K562 (cell line): Measurements from ENCODE around the gene HSF2BP. TPM values are rescaled to one million over a fixed set of nuclear protein-coding genes. Genes with fewer than 3 reads are reported as not detected.
A peak's percentile ranks its signal among the peaks of the same experiment; 100 is the strongest.

Experiments used
- C11orf30 ChIP-seq: fragments of 450-650 bp; IDR thresholded peaks from 2 replicates; pipeline ENCODE4 v1.6.1; 2016; ENCODE audit warnings: low read depth, mild to moderate bottlenecking
- CBFB ChIP-seq: sonication (generic); formaldehyde crosslinking; IDR thresholded peaks from 2 replicates; pipeline ENCODE4 v1.4.0; 2020; ENCODE audit warnings: mild to moderate bottlenecking, missing genetic modification reagents
- CBX2 ChIP-seq: fragments of 200-600 bp; sonication (generic); IDR thresholded peaks from one replicate; pipeline ENCODE4 v1.6.1; 2012; ENCODE audit warnings: mild to moderate bottlenecking, low read length, inconsistent platforms; ENCODE audit not compliant: insufficient read depth, poor library complexity, severe bottlenecking
- COPS2 ChIP-seq: fragments of 450-650 bp; conservative IDR thresholded peaks from 2 replicates; pipeline ENCODE4 v1.6.1; 2016; ENCODE audit warnings: mild to moderate bottlenecking, moderate library complexity
- DACH1 ChIP-seq: fragments of 450-650 bp; IDR thresholded peaks from 2 replicates; pipeline ENCODE4 v1.6.1; 2018; ENCODE audit not compliant: partially characterized antibody
- EP300 ChIP-seq: IDR thresholded peaks from 2 replicates; pipeline ENCODE4 v1.6.1; 2012; ENCODE audit warnings: low read length, improper control_type of control experiment
- GTF2A2 ChIP-seq: IDR thresholded peaks from 2 replicates; pipeline ENCODE4 v1.6.1; 2016; ENCODE audit warnings: mild to moderate bottlenecking, missing genetic modification characterization, missing compliant biosample characterization
- KDM4B ChIP-seq, 2 experiments: fragments of 450-650 bp in 1 of 2; sonication (generic) in 1 of 2; IDR thresholded peaks; 2 replicates each; pipeline ENCODE4 v1.6.1; 2016 to 2017; ENCODE audit warnings: borderline replicate concordance in 2 of 2, antibody characterized with exemption in 1 of 2, low read depth in 1 of 2, mild to moderate bottlenecking in 1 of 2
- RAD21 ChIP-seq, 2 experiments: fragments of 250-450 bp in 1 of 2; fragments of 450-650 bp in 1 of 2; sonication (Bioruptor Pico) in 1 of 2; formaldehyde crosslinking in 1 of 2; IDR thresholded peaks in 1 of 2; conservative IDR thresholded peaks in 1 of 2; 2 replicates each; pipeline versions ENCODE4 v1.4.0 to v1.8.0; 2020 to 2022; ENCODE audit warnings: mild to moderate bottlenecking in 2 of 2, moderate library complexity in 1 of 2
- RBFOX2 ChIP-seq: fragments of 200-400 bp; formaldehyde crosslinking; IDR thresholded peaks from 2 replicates; pipeline ENCODE4 v1.6.1; 2017; ENCODE audit warnings: low read depth, mild to moderate bottlenecking, low read length, moderate library complexity
- THRAP3 ChIP-seq: fragments of 450-650 bp; IDR thresholded peaks from 2 replicates; pipeline ENCODE4 v1.6.1; 2016; ENCODE audit warnings: mild to moderate bottlenecking, inconsistent platforms, borderline replicate concordance
- ZFP30 ChIP-seq: fragments of 250-450 bp; sonication (Bioruptor Pico); IDR thresholded peaks from 2 replicates; pipeline ENCODE4 v1.8.0; 2022; ENCODE audit warnings: moderate library complexity, mild to moderate bottlenecking, inconsistent platforms, borderline replicate concordance
- ZNF408 ChIP-seq: fragments of 250-450 bp; sonication (Bioruptor Pico); IDR thresholded peaks from 2 replicates; pipeline ENCODE4 v1.4.0; 2020; ENCODE audit warnings: low read depth, mild to moderate bottlenecking, moderate library complexity
- ZNF583 ChIP-seq: fragments of 250-450 bp; sonication (Bioruptor Pico); IDR thresholded peaks from 2 replicates; pipeline ENCODE4 v1.4.0; 2020
- polyA plus RNA-seq, 8 experiments: library from polyadenylated mRNA; depleted of rRNA in 4 of 8; stranded (reverse) in 5 of 8; unstranded in 3 of 8; fragments of >200 nt; fragmentation: Nextera tagmentation in 2 of 8; fragmentation: Illumina TruSeq in 1 of 8; extraction: Ambion mirVana in 2 of 8; extraction: Trizol in 1 of 8; gene quantifications; 2 replicates each; pipeline versions ENCODE4 v1.2.1 to v1.2.3, GENCODE V29; 2011 to 2014; ENCODE audit warnings: inconsistent platforms in 1 of 8, missing spikeins in 1 of 8
- total RNA-seq, 7 experiments: library from RNA; depleted of rRNA in 6 of 7; stranded (reverse); fragments of >200 nt in 6 of 7; fragmentation: Illumina TruSeq in 2 of 7; extraction: Trizol in 2 of 7; gene quantifications; 2 replicates each; pipeline versions ENCODE4 v1.2.1 to v1.2.3, GENCODE V29; 2011 to 2021; ENCODE audit warnings: low replicate concordance in 1 of 7
- TF ChIP-seq, protein P1 (sequence below): fragments of 250-450 bp; sonication (Bioruptor Pico); IDR thresholded peaks from 2 replicates; pipeline ENCODE4 v1.4.0; 2020
- TF ChIP-seq, protein P2 (sequence below): fragments of 450-650 bp; IDR thresholded peaks from 2 replicates; pipeline ENCODE4 v1.6.1; 2016; ENCODE audit warnings: antibody characterized with exemption
- TF ChIP-seq, protein P3 (sequence below), 2 experiments: fragments of 450-650 bp; formaldehyde crosslinking in 1 of 2; IDR thresholded peaks; 2 replicates each; pipeline versions ENCODE4 v1.4.0 to v1.6.1; 2014 to 2020; ENCODE audit warnings: mild to moderate bottlenecking in 2 of 2, borderline replicate concordance in 1 of 2, low read depth in 1 of 2

HSF2BP gene
- total and polyA plus RNA-seq, 9 of the 15 experiments (the other 6 are each of a cell fraction or from before 2014, with no cell fraction given), result 0.04 to 0.57 (median 0.20) TPM; not detected in 2

DNA sequence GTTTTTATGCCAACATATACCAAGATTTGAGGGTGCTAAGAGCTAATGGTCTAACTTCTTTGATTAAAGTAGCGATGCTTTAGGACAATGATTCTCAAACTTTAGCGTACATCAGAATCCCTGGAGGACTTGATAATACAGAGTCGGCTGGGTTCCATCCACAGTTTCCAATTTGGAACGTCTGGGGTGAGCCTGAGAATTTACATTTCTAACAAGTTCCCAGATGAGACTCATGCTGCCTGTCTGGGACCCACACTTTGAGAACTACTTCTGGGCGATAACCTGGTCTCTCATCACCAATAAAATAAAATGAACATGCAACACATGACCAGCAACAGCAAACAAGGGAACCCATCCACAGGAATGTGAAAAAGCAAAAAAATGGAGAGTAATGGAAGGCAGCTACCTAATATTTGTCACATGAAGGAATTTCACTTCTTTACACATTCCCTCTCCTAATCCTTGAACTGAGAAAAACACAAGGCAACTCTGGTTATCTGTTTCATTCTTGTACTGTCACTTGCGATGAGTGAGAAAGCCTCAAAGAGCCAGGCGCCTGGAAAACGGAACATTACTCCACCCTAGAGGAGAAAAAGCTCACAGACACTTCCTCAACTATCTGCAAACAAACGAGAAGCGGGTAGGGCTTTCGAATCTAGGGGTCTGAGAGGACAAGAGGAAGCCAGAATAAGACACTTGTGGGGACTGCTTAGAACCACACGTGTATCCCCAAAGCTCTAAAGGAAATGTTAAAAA lies 14.0 kb downstream of the HSF2BP start (continued):
- no peak for TF ChIP-seq CBFB (CRISPR knock-in tag)
- TF ChIP-seq, protein P1, sequence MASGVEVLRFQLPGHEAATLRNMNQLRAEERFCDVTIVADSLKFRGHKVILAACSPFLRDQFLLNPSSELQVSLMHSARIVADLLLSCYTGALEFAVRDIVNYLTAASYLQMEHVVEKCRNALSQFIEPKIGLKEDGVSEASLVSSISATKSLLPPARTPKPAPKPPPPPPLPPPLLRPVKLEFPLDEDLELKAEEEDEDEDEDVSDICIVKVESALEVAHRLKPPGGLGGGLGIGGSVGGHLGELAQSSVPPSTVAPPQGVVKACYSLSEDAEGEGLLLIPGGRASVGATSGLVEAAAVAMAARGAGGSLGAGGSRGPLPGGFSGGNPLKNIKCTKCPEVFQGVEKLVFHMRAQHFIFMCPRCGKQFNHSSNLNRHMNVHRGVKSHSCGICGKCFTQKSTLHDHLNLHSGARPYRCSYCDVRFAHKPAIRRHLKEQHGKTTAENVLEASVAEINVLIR, result no peak
- no peak for TF ChIP-seq DACH1
- TF ChIP-seq ZNF583, result no peak
- TF ChIP-seq COPS2, result no peak
- TF ChIP-seq ZFP30 (CRISPR knock-in tag), result no peak
- TF ChIP-seq THRAP3, result no peak
- no peak for TF ChIP-seq RBFOX2
- TF ChIP-seq, protein P2, sequence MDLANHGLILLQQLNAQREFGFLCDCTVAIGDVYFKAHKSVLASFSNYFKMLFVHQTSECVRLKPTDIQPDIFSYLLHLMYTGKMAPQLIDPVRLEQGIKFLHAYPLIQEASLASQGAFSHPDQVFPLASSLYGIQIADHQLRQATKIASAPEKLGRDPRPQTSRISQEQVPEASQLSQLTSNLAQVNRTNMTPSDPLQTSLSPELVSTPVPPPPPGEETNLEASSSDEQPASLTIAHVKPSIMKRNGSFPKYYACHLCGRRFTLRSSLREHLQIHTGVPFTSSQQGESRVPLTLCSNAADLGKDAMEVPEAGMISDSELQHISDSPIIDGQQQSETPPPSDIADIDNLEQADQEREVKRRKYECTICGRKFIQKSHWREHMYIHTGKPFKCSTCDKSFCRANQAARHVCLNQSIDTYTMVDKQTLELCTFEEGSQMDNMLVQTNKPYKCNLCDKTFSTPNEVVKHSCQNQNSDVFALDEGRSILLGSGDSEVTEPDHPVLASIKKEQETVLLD, result no peak
- no peak for TF ChIP-seq EP300
- TF ChIP-seq C11orf30, result no peak
- TF ChIP-seq, protein P3, sequence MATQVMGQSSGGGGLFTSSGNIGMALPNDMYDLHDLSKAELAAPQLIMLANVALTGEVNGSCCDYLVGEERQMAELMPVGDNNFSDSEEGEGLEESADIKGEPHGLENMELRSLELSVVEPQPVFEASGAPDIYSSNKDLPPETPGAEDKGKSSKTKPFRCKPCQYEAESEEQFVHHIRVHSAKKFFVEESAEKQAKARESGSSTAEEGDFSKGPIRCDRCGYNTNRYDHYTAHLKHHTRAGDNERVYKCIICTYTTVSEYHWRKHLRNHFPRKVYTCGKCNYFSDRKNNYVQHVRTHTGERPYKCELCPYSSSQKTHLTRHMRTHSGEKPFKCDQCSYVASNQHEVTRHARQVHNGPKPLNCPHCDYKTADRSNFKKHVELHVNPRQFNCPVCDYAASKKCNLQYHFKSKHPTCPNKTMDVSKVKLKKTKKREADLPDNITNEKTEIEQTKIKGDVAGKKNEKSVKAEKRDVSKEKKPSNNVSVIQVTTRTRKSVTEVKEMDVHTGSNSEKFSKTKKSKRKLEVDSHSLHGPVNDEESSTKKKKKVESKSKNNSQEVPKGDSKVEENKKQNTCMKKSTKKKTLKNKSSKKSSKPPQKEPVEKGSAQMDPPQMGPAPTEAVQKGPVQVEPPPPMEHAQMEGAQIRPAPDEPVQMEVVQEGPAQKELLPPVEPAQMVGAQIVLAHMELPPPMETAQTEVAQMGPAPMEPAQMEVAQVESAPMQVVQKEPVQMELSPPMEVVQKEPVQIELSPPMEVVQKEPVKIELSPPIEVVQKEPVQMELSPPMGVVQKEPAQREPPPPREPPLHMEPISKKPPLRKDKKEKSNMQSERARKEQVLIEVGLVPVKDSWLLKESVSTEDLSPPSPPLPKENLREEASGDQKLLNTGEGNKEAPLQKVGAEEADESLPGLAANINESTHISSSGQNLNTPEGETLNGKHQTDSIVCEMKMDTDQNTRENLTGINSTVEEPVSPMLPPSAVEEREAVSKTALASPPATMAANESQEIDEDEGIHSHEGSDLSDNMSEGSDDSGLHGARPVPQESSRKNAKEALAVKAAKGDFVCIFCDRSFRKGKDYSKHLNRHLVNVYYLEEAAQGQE (IDR thresholded peaks at IDR 0.05; ENCODE audit: borderline replicate concordance), result peak; percentile 74; the same call in 1 of the 2 replicates
- TF ChIP-seq, protein P3 (CRISPR knock-in tag; IDR thresholded peaks at IDR 0.05; ENCODE audit: low read depth), result no peak
- TF ChIP-seq CBX2, result no peak
- TF ChIP-seq ZNF408 (CRISPR knock-in tag), result no peak
- TF ChIP-seq GTF2A2 (tag), result no peak
- TF ChIP-seq KDM4B (IDR thresholded peaks at IDR 0.05; ENCODE audit: borderline replicate concordance in 2 of 2, low read depth in 1 of 2), result no peak
- peak; percentile 74 to 88 for TF ChIP-seq RAD21 (CRISPR knock-in tag; conservative IDR thresholded peaks at IDR 0.05 in 1 of 2, IDR thresholded peaks at IDR 0.05 in 1 of 2)
